Measurements from ENCODE around the gene VPS13D. TPM values are rescaled to one million over a fixed set of nuclear protein-coding genes. Genes with fewer than 3 reads are reported as not detected.
A peak's percentile ranks its signal among the peaks of the same experiment; 100 is the strongest.

Gene VPS13D
- total RNA-seq, 1 experiment from 2014 or later, result 30.7 TPM

DNA sequence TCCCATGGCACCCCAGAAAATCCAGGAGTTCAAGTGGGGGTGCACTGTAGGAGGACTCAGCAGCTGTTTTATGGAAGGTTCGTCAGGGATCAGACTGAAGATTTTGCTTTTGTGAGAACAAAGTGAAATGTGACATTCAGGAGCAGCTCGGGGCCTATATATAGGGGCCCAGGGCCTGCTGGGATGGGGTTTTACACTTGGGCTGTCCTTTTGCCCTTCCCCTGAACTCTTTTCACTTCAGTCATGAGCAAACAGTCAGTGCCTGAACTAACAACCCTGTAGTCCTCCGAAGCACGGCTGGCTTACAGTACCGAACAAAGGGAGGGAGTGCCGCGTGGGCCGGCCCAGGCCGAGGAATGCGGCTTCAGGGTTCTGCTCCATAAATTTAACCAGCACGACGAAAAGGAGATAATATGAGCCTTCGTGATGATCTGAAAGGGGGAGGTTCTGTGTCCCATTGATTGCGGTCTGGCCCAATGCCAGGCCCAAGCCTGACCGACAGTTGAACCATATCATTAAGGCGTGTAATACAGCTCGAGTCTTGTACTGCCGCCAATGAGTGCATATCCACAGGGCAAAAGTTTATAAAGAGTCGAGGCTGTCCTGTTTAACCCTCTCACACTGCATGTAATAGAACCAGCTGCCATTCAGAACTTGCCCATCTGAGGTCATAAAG is 248.2 kb downstream of the VPS13D start:
- H3K9ac ChIP-seq (ENCODE audit: low read length), result peak overlapping the region; percentile 73
- CTCF ChIA-PET, result interaction anchor here (0.7 to 1.3 kb wide), 2 partner anchors 54 to 70 kb away, joined by 4 read pairs; no protein-coding TSS in a partner anchor
- peak; percentile 98 for DNase-seq

GRCh38 chr1:12478612-12478985 is 248.8 kb downstream of the VPS13D start:
- ChIA-PET CTCF (interaction anchor here (0.7 to 1.3 kb wide), 2 partner anchors 54 to 70 kb away, joined by 4 read pairs; no protein-coding TSS in a partner anchor), POLR2A (ENCODE audit: unreplicated experiment) (interaction anchor here (0.6 kb wide), 1 partner anchor 49 kb away, joined by 3 read pairs; no protein-coding TSS in a partner anchor)
- no peaks in the 10 kb centered on the region for H4K20me1 ChIP-seq (ENCODE audit: low read length)
- no peak for TF ChIP-seq EZH2phosphoT487 (IDR thresholded peaks at IDR 0.05; ENCODE audit: borderline replicate concordance, low read length)
- TF ChIP-seq, protein P1, sequence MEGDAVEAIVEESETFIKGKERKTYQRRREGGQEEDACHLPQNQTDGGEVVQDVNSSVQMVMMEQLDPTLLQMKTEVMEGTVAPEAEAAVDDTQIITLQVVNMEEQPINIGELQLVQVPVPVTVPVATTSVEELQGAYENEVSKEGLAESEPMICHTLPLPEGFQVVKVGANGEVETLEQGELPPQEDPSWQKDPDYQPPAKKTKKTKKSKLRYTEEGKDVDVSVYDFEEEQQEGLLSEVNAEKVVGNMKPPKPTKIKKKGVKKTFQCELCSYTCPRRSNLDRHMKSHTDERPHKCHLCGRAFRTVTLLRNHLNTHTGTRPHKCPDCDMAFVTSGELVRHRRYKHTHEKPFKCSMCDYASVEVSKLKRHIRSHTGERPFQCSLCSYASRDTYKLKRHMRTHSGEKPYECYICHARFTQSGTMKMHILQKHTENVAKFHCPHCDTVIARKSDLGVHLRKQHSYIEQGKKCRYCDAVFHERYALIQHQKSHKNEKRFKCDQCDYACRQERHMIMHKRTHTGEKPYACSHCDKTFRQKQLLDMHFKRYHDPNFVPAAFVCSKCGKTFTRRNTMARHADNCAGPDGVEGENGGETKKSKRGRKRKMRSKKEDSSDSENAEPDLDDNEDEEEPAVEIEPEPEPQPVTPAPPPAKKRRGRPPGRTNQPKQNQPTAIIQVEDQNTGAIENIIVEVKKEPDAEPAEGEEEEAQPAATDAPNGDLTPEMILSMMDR (conservative IDR thresholded peaks at IDR 0.05; ENCODE audit: low read depth, low read length), result no peak
- no peak for TF ChIP-seq EZH2 (IDR thresholded peaks at IDR 0.05; ENCODE audit: low read length, unreplicated experiment)
- intact Hi-C loops (cut with micrococcal nuclease), result loop anchor here (1.0 to 5.0 kb wide), 9 partner anchors 22 to 141 kb away; no protein-coding TSS in a partner anchor
- DNase-seq, result no peak
- no peaks in the 10 kb centered on the region for H3K9me2 ChIP-seq (replicated peaks; ENCODE audit: low read length)
- H3K79me2 ChIP-seq (ENCODE audit: low read length), result peaks cover 25% of the 10 kb centered on the region
- H3K4me3 ChIP-seq (ENCODE audit: low read length), result peak overlapping the region; percentile 37; the same call in 1 of the 2 replicates
- H2AFZ ChIP-seq (ENCODE audit: low read length), result no peak overlapping the region
- no peaks in the 10 kb centered on the region for H3K27me3 ChIP-seq (ENCODE audit: low read length)
- ATAC-seq, result peak; percentile 14
- peak overlapping the region; percentile 96 for H3K27ac ChIP-seq (ENCODE audit: low read length)
- peak overlapping the region; percentile 73 for H3K4me2 ChIP-seq (ENCODE audit: low read length)
- TSS peak; percentile 88 for BruUV-seq (replicated peaks)
- peaks cover 30% of the 10 kb centered on the region for H3F3A ChIP-seq (ENCODE audit: low read length, unreplicated experiment)
- peaks cover 74% of the 10 kb centered on the region for H3K4me1 ChIP-seq (ENCODE audit: insufficient read depth, low read length)
- H3K9me3 ChIP-seq (ENCODE audit: low read length), result no peaks in the 10 kb centered on the region
- peaks cover 13% of the 10 kb centered on the region for H3K36me3 ChIP-seq (ENCODE audit: low read depth, low read length)
- H3K9ac ChIP-seq (ENCODE audit: low read length), result peak overlapping the region; percentile 73

More for the DNA sequence above, 248.2 kb downstream of the VPS13D start:
- peaks cover 14% of the 10 kb centered on the region for H3K36me3 ChIP-seq (ENCODE audit: low read depth, low read length)
- H3K9me2 ChIP-seq (replicated peaks; ENCODE audit: low read length), result no peaks in the 10 kb centered on the region
- peaks cover 29% of the 10 kb centered on the region for H3K79me2 ChIP-seq (ENCODE audit: low read length)
- H2AFZ ChIP-seq (ENCODE audit: low read length), result no peak overlapping the region
- ATAC-seq, result peak; percentile 72
- H3K27me3 ChIP-seq (ENCODE audit: low read length), result no peaks in the 10 kb centered on the region
- BruUV-seq (replicated peaks), result no TSS peak
- POLR2A ChIA-PET (ENCODE audit: unreplicated experiment), result interaction anchor here (0.5 to 0.9 kb wide), 2 partner anchors 25 to 118 kb away, joined by 3 read pairs; no protein-coding TSS in a partner anchor
- peak overlapping the region; percentile 73 for H3K4me2 ChIP-seq (ENCODE audit: low read length)
- H3K4me1 ChIP-seq (ENCODE audit: insufficient read depth, low read length), result peaks cover 74% of the 10 kb centered on the region
- H3K4me3 ChIP-seq (ENCODE audit: low read length), result peak overlapping the region; percentile 37; the same call in 1 of the 2 replicates
- TF ChIP-seq, protein P1 (conservative IDR thresholded peaks at IDR 0.05; ENCODE audit: low read depth, low read length), result no peak
- TF ChIP-seq EZH2 (IDR thresholded peaks at IDR 0.05; ENCODE audit: low read length, unreplicated experiment) (no peak), EZH2phosphoT487 (IDR thresholded peaks at IDR 0.05; ENCODE audit: borderline replicate concordance, low read length) (peak; percentile 94)
- no peaks in the 10 kb centered on the region for H3K9me3 ChIP-seq (ENCODE audit: low read length)
- intact Hi-C loops (cut with micrococcal nuclease), result loop anchor here (1.0 to 5.0 kb wide), 9 partner anchors 21 to 141 kb away; no protein-coding TSS in a partner anchor
- peak overlapping the region; percentile 96 for H3K27ac ChIP-seq (ENCODE audit: low read length)
- peaks cover 30% of the 10 kb centered on the region for H3F3A ChIP-seq (ENCODE audit: low read length, unreplicated experiment)
- H4K20me1 ChIP-seq (ENCODE audit: low read length), result no peaks in the 10 kb centered on the region

All from PC-3 (cell line).